NCI-H2227 (cell line): Measurements from ENCODE around the gene IRAK3.
A peak's percentile ranks its signal among the peaks of the same experiment; 100 is the strongest.
"Not testable (repeated sequence)": the region's sequence is repeated elsewhere in the genome, so short reads cannot be mapped to it uniquely, and the experiment has no call there.

Experiments
- DNase-seq: peaks from one replicate; lab custom pipeline; 2025; ENCODE audit not compliant: unreplicated experiment; lab: John Stamatoyannopoulos, UW

Gene IRAK3

DNA sequence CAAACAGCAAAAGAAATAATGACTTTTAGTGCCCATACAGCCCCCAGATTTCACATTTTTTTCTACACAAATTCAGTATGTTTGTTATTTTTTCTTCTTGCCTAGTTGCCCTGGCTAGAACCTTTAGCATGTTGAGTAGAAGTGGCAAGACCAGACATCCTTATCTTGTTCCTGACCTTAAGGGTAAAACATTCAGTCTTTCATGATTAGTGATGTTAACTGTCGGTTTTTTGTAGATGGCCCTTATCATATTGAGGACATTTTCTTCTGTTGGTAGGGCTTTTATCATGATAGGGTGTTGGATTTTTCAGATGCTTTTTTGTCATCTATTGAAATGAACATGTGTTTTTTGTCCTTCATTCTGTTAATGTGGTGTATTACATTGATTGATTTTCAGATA, 17.1 kb downstream of the IRAK3 start:
- DNase-seq = no peak

DNA sequence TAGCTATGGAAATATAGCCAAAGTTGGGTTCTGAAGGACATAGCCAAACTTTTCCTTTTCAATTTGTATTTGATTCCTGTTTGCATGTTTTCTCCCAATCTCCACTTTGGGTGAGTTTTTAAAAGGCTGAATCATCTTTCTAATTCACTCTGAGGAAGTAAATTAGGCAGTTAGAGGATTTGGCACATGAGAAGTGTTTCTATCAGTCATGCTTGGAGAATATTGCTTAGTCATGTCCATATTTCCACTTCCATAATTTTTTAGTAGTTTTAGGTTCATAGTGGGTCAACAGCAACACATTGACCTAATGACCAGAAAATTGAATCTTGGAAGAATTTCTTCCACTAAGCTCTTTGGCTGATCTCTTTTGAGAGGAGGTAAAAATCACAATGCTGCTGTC, 21.8 kb downstream of the IRAK3 start:
- DNase-seq = no peak

DNA sequence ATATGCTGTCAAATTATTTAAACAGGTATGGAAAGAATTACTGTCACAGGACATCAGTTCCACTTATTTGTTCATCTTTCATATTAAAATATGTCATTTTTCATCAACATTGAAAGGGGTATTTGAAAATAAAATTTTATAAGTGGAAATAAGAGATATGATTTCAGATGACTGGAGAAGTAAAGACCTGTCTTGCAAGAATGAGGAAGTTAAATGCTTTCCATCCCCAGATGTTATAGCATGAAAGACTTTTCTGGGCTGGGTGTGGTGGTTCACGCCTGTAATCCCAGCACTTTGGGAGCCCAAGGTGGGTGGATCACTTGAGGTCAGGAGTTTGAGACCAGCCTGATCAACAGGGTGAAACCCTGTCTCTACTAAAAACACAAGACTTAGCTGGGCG, 22.6 kb downstream of the IRAK3 start:
- not testable (repeated sequence) for DNase-seq

DNA sequence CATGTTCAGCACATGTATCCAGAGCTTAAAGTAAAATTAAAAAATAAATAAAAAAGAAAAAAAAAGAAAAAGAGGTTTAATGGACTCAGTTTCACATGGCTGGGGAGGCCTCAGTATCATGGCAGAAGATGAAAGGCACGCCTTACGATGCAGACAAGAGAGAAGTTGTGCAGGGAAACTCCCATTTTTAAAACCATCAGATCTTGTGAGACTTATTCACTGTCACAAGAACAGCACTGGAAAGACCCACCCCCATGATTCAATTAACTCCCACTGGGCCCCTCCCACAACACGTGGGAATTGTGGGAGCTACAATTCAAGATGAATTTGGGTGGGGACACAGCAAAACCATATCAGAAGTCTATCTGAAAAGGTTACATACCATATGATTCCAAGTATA, 24.0 kb downstream of the IRAK3 start:
- DNase-seq = not testable (repeated sequence)

DNA sequence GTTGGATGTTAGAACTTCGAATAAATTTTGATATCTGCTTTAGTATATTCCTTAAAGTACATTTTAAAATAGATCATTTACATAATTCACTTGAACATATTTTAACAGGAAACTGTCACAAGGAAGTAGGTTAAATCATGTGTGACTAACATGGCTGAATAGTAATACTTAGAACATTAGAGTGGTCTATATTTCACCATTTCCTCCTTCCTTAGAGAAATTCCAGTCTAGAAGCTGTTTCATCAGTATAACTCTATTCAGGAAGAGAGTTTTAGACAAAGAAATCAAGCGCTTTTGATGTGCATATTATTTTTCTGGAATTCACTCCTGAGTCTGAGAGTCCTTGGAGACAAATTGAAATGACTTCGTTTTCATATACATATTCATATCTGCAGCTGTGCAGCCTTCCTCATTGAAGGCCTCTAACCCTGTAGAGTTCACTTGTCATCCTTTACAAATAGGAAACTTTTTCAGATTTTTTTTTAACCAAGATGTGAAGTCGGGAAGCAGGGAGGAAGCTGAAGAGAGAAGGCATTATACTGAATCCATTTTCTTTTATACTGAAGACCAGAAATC, 28.4 kb downstream of the IRAK3 start:
- no peak for DNase-seq

DNA sequence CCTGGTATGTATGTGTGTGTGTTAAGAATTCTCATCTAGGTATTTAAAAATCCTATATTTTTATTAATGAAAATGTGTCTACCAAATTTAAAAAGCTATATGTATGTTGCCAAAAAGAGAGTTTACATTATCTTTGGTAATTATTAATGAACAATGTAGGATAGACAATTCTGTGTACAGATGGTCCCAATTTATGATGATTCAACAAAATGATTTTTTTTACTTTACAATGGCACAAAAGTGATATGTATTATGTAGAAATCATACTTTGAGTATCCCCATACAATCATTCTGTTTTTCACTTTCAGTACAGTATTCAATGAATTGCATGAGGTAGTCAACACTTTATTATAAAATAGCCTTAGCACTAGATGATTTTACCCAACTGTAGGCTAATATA, 39.4 kb downstream of the IRAK3 start:
- DNase-seq = no peak

DNA sequence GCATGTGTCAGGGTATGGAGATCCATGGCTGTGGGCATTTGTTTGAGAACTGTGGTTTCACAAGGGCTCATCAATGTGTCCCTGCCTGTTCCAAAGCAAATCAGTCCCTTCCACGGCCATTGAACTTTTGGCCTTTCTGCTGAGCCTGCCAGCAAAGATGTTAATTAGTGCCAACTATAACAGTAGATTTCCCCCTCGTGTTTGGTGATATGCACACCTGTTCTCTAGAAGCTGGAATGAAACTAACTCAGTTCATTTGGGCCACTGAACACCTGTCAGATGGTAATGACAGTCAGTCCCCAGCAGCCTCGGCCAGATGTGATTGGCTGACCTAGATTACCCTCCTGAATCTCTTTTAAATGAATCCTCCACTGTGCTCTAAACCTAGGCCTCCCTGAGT, 43.2 kb downstream of the IRAK3 start:
- no peak for DNase-seq

DNA sequence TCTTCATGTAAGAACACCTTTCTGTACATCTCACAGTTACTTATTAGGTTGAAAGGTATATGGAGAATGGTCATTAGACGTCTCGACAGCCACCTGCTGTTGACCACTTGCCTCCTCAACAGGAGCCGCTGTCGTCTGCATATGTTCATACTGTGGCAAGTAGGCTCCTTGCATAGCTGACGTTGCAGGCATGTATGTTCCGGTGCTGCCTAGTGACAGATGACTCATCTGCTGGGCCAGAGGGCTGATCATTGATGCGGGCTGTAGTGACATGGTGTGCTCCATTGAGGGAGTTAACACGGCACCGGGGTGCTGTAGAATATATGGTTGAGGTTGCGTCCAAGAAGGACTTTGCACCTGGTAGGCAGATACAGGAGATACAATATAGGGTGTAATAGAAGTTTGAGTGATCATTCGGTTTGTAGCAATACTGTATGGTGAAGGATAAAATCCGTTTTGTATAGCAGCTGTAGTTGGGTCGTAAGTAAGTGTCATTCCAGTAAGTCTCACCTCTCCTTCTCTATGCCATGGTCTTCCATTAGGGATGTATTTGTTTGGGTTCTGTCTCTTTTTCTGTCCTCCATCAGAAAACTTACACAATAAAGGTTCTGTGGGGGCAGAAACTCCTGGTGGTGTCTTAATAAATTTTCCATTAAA, 45.2 kb downstream of the IRAK3 start:
- peak; percentile 79 for DNase-seq

DNA sequence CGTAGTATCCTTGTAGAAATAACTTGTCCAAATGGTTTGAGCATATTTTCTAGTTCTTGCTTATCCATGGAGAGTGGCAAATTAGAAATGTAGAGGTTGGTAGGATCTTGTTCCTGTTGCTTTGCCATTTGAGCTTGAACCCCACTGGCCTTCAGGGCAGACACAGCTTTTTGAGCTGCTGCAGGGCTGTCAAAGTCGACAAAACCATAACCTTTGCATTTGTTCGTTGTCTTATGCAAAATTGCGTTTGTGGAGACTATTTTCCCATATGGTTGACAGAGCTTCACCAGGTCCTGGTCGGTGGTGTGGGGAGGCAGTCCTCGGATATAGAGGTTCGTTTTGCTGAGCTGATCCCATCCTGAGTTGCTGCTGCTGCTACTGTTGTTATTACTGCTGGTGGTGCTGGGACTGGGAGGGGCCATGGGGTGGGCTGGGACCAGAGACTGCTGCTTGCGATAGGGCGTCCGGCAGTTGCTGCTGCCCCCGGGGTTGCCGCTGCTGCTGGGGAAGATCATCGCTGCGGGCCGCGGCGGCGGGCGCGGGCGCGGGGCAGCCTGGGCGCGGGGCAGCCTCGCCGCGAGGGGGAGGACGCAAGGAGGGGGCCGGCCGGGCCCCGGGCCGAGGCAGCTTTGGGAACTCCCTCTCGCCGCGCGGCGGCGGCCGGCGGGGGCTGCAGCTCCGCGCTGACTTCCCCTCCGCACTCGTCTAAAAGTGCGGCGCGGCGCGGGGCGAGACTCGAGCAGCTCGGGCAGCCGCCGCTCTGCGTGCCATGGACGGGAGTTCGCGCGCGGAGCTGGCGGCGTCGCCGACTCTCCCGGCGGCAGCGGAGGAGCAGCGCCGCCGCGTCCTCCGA, 46.0 kb downstream of the IRAK3 start:
- DNase-seq = peak; percentile 58

DNA sequence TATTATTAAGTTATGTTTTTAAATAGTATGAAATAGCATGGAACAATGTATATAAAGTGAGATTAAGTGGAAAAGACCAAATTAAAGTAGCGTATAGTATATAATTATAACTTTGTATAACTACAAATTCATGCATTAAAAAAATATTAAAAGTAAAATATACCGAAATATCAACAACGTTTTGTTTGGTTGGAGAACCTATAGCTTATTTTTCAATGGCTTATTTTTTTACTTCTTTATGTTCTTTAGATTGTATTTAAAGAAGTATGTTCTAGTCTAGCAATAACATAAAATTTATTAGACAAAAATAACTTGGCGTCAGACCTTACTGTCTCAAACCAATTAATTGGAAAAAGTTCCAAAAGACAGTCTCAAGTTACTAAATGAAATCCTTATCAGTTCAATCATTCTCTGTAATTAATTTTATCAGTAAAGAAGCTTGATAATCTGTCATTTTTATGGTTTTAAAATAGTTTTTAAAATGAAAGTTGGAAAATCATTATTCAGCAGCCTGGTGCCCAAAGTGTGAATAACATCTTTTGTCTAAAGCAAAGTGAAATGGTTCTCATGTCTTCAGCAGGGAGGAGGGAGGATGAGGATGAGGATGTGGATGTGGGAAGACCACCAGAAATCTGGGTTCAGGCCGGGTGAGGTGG, 46.7 kb downstream of the IRAK3 start:
- no peak for DNase-seq

DNA sequence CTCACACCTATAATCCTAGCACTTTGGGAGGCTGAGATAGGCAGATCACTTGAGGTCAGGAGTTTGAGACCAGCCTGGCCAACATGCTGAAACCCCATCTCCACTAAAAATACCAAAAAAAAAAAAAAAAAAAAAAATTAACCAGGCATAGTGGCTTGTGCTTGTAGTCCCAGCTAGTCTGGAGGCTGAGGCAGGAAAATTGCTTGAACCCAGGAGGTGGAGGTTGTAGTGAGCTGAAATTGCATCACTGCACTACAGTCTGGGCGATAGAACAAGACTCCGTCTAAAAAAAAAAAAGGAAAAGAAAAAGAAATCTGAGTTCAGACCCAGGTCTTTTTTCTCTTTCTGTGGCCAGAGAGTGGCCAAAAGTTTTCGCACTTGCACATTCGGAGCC, 47.3 kb downstream of the IRAK3 start:
- not testable (repeated sequence) for DNase-seq

DNA sequence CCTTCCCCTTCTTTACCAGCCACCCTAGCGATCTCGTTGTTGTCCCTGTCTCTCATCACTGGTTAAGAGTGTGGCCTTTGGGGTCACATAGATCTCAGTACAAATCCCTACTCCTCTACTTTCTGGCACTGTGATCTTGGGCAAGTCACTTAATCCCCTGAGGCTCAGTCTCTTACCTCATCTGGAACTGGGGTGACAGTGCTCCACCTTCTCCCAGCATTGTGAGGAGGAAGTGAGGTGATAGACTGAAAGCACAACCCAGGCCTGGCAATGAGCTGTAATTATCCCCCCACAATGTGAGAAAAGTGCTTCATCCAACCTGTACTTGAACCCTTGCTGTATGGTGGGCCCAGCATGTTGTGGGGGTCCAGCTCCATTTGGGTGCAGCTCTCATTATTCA, 48.0 kb downstream of the IRAK3 start:
- no peak for DNase-seq

DNA sequence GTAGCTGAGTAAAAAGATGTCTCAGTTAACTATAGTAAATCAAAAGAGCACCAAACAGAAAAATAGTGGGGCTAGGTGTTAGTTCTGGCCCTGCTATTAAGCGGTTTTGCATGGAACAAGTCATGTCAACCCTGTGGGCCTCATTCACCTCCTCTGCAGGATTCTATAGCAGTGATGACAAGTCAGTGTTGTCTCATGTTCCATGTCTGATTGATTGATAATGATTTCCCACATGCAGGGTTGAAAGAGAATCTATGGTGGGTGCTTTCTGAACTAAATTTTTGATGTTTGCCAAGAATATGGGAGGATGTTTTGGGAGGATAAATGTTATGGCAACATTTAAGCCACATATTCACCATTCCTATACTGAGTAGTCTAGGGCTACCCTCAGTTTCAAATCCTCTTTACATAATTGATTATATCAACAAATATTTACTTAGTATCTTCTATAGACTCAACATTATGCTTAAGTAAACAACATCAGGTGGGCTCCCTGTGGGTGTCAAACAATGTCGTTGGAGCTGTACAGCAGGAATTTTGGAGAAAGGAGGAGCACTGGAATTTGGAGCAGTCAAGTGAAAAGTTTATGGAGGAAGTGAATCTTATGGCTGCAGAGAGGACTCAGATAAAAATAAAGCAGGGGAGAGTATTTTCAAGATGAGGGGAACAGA, 48.6 kb downstream of the IRAK3 start:
- DNase-seq = no peak

DNA sequence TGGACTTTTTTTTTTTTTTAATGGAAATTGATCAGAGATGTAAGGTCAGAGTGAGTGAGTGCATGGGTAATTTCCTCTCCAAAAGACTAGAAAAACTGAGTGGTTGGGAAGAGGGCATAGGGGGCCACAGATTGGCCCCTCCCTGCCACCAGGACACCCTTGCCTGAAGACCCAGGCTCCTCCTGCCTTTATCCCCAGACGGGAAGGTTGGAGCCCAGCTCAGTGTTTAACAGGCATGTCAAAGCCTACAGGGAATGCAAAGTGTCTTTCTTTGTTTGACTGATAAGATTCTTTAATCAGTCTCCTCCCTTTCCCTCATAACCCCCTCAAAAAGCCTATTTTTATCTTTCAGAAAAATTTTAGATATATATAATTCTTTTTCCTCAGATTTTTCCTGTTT, 50.3 kb downstream of the IRAK3 start:
- no peak for DNase-seq

DNA sequence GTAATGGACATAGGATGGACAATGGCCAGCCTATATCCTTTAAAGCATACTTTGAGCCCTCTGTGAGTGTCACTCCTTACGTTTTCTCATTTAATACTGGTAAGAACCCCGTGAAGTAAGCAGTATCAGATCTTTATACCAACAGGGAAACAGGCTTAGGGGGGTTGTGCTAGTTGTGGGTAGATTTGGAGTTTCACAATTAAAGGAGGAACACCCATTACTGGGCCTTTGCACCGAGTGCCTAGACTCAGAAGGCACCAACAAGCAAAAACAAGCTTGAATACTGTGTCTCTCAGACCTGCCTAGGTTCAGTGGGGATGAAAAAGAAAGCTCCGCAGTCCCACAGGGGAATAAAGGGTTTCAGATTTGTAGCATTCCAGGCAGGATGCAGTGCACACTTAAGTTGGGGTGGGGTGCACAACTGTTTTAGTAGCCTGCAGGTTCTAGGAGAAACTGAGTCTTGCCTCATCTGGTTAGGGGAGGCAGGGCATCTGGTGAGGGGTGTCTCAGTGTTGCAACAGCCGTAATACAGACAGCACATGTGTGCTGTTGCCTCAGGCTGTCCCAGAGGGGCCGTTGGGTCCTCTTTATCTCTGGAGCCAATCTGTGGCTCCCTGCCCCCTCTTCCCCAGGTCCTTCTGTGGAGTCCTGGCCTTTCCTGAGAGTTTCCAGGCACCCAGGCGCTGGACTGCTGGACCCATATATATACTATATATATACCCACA, 51.2 kb downstream of the IRAK3 start:
- DNase-seq = no peak

DNA sequence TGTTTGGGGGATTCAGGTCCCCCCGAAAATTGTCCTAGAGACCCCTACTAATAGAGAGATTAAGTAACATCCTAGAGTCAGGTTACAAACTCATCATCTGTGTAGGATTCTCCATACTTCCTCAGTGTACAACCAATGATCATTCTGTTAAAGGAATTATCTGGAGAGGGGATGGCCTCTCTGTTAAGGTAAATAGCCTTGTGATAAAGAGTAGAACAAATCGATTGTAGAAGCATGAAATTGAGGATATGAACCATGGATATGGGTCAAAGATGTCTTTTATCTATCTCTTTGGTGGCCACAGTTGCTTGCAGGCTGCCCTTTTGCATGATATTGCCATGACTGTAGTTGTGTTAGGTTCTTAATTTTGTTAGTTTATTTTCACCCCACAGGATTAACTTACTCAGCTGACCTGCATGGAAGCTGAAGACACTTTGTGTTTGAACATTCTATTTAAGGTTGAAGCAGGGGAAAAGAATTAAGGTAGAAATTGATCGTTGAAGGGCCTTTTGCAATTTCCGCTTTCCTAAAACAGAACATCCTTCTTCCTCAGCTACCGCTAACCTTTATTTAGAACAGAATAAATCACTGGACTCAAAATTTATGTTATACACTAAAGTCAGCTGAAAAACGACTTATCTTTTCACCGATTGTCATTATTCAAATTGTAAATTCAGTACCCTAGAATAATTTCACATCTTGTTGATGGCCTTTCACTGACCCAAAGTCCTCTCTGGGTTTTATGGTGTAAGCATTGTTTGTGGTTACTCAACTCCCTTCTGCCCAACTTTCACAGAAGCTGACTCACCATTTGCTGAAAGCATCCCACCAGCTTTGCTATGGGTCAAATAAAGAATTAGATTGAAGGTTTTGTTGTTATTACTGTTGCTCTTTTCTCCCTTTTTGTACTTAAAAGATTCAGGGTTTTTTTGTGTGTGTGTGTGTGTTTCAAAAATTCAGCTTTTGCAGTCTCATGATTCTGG, 52.3 kb downstream of the IRAK3 start:
- no peak for DNase-seq

DNA sequence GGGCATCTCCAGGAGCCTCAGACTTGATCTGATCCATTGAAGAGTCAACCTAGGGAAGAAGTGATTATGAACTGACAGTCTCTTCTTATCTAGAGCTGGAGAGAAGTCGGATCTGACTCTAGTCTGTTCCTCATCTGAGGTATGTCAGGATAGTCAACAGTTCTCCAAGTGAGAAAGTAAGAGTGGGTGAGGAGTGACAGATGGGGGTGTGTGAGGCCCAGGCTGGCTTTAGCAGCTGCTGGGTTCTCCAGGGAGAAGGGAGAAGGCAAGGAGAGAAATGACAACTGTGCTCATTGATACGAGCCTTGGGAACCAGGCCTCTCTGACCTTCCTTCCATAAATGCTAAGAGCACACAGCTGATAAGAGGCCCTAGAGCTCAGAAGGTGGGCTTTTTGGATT, 53.3 kb downstream of the IRAK3 start:
- no peak for DNase-seq

DNA sequence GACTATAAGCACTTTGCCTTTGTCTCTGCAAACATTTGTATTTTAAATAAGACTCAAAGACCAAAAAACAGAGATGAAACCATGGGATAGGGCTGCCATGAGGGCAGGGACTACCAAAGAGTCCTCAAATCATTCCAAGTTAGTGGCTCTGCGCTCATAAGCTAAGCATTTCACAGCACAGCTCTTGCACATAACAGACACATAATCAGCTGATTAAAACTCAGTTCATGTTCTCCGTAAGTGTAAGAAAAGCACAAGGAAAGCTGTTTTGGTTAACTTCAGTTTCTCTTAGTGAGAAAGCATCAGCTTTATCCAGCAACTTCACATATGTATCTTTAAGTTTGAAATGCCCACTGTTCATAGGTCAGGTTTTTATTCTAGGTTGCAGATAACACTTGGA, 54.9 kb downstream of the IRAK3 start:
- no peak for DNase-seq

DNA sequence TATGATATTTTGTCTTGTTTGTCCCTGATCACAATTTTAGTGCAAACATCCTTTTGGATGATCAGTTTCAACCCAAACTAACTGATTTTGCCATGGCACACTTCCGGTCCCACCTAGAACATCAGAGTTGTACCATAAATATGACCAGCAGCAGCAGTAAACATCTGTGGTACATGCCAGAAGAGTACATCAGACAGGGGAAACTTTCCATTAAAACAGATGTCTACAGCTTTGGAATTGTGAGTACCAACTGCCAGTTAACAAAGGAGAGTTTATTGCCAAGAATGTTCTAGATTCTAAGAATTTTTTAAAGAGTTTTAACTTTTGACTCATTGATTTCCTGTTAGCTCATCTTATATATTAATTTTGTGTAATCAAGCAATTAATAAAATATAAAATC, 55.4 kb downstream of the IRAK3 start:
- no peak for DNase-seq
